NT2/D1 (cell line): ENCODE measurements around the gene DZIP1L.
"Not testable (repeated sequence)": the region's sequence is repeated elsewhere in the genome, so short reads cannot be mapped to it uniquely, and the experiment has no call there.

Experiments
- DNase-seq: peaks from one replicate; pipeline ENCODE4 v3.0.0-alpha.2; 2011; ENCODE audit warnings: low read depth, low spot score
- H3K27me3 ChIP-seq: 2 replicates; pipeline ENCODE4 v1.6.0; 2011; ENCODE audit warnings: mild to moderate bottlenecking; ENCODE audit not compliant: insufficient read length, insufficient read depth
- H3K36me3 ChIP-seq: 2 replicates; pipeline ENCODE4 v1.6.1; 2011; ENCODE audit warnings: mild to moderate bottlenecking, low read length, mixed read lengths; ENCODE audit not compliant: insufficient read depth, insufficient read length
- H3K4me1 ChIP-seq: 2 replicates; pipeline ENCODE4 v1.5.1; 2011; ENCODE audit not compliant: insufficient read depth, insufficient read length
- H3K4me3 ChIP-seq: 2 replicates; pipeline ENCODE4 v1.5.1; 2011; ENCODE audit warnings: low read depth; ENCODE audit not compliant: insufficient read length
- H3K9ac ChIP-seq: 2 replicates; pipeline ENCODE4 v1.6.0; 2011; ENCODE audit warnings: low read depth; ENCODE audit not compliant: insufficient read length
- H3K9me3 ChIP-seq: 2 replicates; pipeline ENCODE4 v1.5.1; 2011; ENCODE audit warnings: mild to moderate bottlenecking, low read length; ENCODE audit not compliant: insufficient read depth
- SUZ12 ChIP-seq: IDR thresholded peaks from 2 replicates; pipeline ENCODE4 v1.6.1; 2011; ENCODE audit not compliant: insufficient read length, insufficient read depth; ENCODE audit errors: extremely low read depth
- YY1 ChIP-seq: IDR thresholded peaks from 2 replicates; pipeline ENCODE4 v1.6.1; 2011; ENCODE audit not compliant: insufficient read length, insufficient read depth
- ZNF274 ChIP-seq: IDR thresholded peaks from 2 replicates; pipeline ENCODE4 v1.6.1; 2011; ENCODE audit warnings: mild to moderate bottlenecking, low read depth, low read length

DZIP1L gene

GRCh38 chr3:138093721-138094120 is 21.7 kb downstream of the DZIP1L start:
- DNase-seq = no peak
- H3K9me3 ChIP-seq = peaks cover 10% of the 10 kb centered on the region
- H3K4me1 ChIP-seq = no peaks in the 10 kb centered on the region
- no peak overlapping the region for H3K9ac ChIP-seq
- no peak for TF ChIP-seq YY1
- no peak for TF ChIP-seq SUZ12
- no peak for TF ChIP-seq ZNF274
- peaks cover 63% of the 10 kb centered on the region for H3K36me3 ChIP-seq
- H3K27me3 ChIP-seq = no peaks in the 10 kb centered on the region
- H3K4me3 ChIP-seq = no peak overlapping the region

GRCh38 chr3:138092023-138092422 is 23.4 kb downstream of the DZIP1L start:
- H3K4me1 ChIP-seq = no peaks in the 10 kb centered on the region
- TF ChIP-seq SUZ12 (no peak), ZNF274 (no peak), YY1 (no peak)
- H3K27me3 ChIP-seq = no peaks in the 10 kb centered on the region
- peaks cover 10% of the 10 kb centered on the region for H3K9me3 ChIP-seq
- no peak overlapping the region for H3K4me3 ChIP-seq
- H3K9ac ChIP-seq = no peak overlapping the region
- no peak for DNase-seq
- H3K36me3 ChIP-seq = peaks cover 69% of the 10 kb centered on the region

DNA sequence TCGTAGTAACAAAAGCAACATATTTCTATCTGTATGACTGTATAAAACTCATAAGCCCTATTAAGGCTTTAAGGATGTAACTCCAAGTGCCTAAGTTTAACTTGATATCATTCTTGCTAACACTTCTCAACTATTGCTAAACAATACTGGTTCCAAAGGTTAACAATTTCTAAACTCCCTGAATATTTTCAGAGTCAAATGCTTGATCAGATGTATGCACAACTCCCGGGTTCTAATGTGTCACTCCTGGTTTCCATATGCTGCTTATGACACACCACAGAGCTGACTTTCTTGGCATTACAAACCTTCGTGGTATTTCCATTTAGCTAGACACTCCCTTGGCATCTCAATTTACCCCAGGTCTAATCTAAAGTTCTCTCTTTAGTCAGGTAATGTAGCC is 26.3 kb downstream of the DZIP1L start:
- no peak for DNase-seq
- Histone ChIP-seq H3K4me3 (no peak overlapping the region), H3K9me3 (peaks cover 10% of the 10 kb centered on the region), H3K4me1 (no peaks in the 10 kb centered on the region), H3K9ac (no peak overlapping the region), H3K36me3 (peaks cover 62% of the 10 kb centered on the region), H3K27me3 (no peaks in the 10 kb centered on the region)
- TF ChIP-seq YY1 (no peak), SUZ12 (no peak), ZNF274 (no peak)

- not testable (repeated sequence) for H3K9me3 ChIP-seq, H3K4me3 ChIP-seq, H3K27me3 ChIP-seq, H3K9ac ChIP-seq, H3K4me1 ChIP-seq, DNase-seq
- peaks cover 68% of the 10 kb centered on the region for H3K36me3 ChIP-seq
Measured at GRCh38 chr3:138085745-138086144, 29.7 kb downstream of the DZIP1L start.

GRCh38 chr3:138084196-138084595 is 31.2 kb downstream of the DZIP1L start:
- Histone ChIP-seq H3K27me3 (no peaks in the 10 kb centered on the region), H3K9ac (no peak overlapping the region), H3K36me3 (peaks cover 67% of the 10 kb centered on the region), H3K4me1 (peaks cover 3% of the 10 kb centered on the region), H3K4me3 (no peak overlapping the region), H3K9me3 (no peaks in the 10 kb centered on the region)
- TF ChIP-seq SUZ12 (no peak), YY1 (no peak), ZNF274 (no peak)
- DNase-seq = no peak

DNA sequence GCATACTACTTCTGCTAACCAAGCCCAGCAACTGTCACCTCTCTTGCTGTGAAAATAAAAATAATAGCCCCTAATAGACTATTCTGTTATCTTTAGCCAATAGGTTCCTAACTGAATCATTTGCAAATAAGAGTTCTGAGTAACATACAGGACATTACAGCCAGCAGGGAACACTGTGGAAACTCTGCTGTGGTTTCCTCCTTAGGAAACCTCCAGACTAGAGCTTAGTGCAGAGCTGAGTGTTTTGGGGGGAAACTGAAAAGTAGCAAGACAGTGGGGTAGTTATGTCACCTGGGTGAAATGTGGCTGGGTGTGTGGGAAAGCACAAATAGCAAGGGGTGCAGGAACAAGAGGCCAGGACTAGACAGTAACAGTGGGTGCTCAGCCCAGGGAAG is 32.4 kb downstream of the DZIP1L start:
- DNase-seq = no peak
- Histone ChIP-seq H3K9me3 (no peaks in the 10 kb centered on the region), H3K9ac (no peak overlapping the region), H3K4me3 (no peak overlapping the region), H3K36me3 (peaks cover 66% of the 10 kb centered on the region), H3K27me3 (no peaks in the 10 kb centered on the region), H3K4me1 (peaks cover 3% of the 10 kb centered on the region)
- TF ChIP-seq YY1 (no peak), ZNF274 (no peak), SUZ12 (no peak)

- H3K36me3 ChIP-seq = peaks cover 67% of the 10 kb centered on the region
- DNase-seq = no peak
- no peak overlapping the region for H3K9ac ChIP-seq
- H3K27me3 ChIP-seq = no peaks in the 10 kb centered on the region
- TF ChIP-seq ZNF274 (no peak), SUZ12 (no peak), YY1 (no peak)
- peaks cover 3% of the 10 kb centered on the region for H3K4me1 ChIP-seq
- H3K4me3 ChIP-seq = no peak overlapping the region
- H3K9me3 ChIP-seq = no peaks in the 10 kb centered on the region
Measured at GRCh38 chr3:138082085-138082991, 33.1 kb downstream of the DZIP1L start.
